Esophagus squamous epithelium (tissue), 5 donors: ENCODE results near the gene LRRC41. TPM values are rescaled to one million over a fixed set of nuclear protein-coding genes. Genes with fewer than 3 reads are reported as not detected.

Experiments used
- DNase-seq: peaks from one replicate; lab custom pipeline; 2025; lab: John Stamatoyannopoulos, UW
- H3K27ac ChIP-seq, 4 donors: fragments of 200-600 bp; sonication (generic); one replicate each; pipeline ENCODE4 v1.5.1; 2016 to 2019; ENCODE audit warnings: mild to moderate bottlenecking in 1 of 4
- H3K27me3 ChIP-seq, 4 donors: fragments of 200-600 bp; sonication (generic); 1 replicate in 3 of 4; 2 replicates in 1 of 4; pipeline versions ENCODE4 v1.5.1 to v1.6.0; 2017 to 2021; ENCODE audit warnings: antibody characterized with exemption in 1 of 4
- H3K36me3 ChIP-seq, 3 donors: fragments of 200-600 bp; sonication (generic); one replicate each; pipeline ENCODE4 v1.5.1; 2016 to 2019
- H3K4me1 ChIP-seq, 3 donors: fragments of 200-600 bp; sonication (generic); one replicate each; pipeline ENCODE4 v1.5.1; 2017 to 2019
- H3K4me3 ChIP-seq, 4 donors: fragments of 200-600 bp; sonication (generic); 1 replicate in 3 of 4; 2 replicates in 1 of 4; pipeline ENCODE4 v1.5.1; 2016 to 2019; ENCODE audit warnings: mild to moderate bottlenecking in 2 of 4, moderate library complexity in 1 of 4
- H3K9me3 ChIP-seq, 3 donors: fragments of 200-600 bp; sonication (generic); one replicate each; pipeline ENCODE4 v1.5.1; 2016 to 2019
- POLR2A ChIP-seq, 4 donors: fragments of 450-650 bp; IDR thresholded peaks; one replicate each; pipeline ENCODE4 v1.6.1; 2017; ENCODE audit warnings: antibody characterized with exemption in 4 of 4, mild to moderate bottlenecking in 4 of 4, moderate library complexity in 3 of 4
- whole genome bisulfite sequencing, 2 donors: methylation state at CpG; one replicate each; pipeline ENCODE4 v1.1.5; 2018; 5-methylcytosine and 5-hydroxymethylcytosine counted together
- intact Hi-C: fragments of 100-400 bp; cut with DNase I; formaldehyde crosslinking; loops from one replicate; pipeline ENCODE4 v1.15.0; 2022
- total RNA-seq, 4 donors: library from RNA; depleted of rRNA; stranded (reverse); fragments of >200 nt; gene quantifications; one replicate each; pipeline ENCODE4 v1.1.0, GENCODE V29; 2016
- TF ChIP-seq, protein P1 (sequence below), 6 experiments: fragments of 450-650 bp in 4 of 6; fragments of 200-600 bp in 2 of 6; sonication (generic) in 2 of 6; IDR thresholded peaks; one replicate each; pipeline ENCODE4 v1.5.1; 2016 to 2019; ENCODE audit warnings: antibody characterized with exemption in 6 of 6, mild to moderate bottlenecking in 4 of 6, moderate library complexity in 4 of 6
- donor health status: DM: yes; HTN: yes; CAD: no.

The LRRC41 gene
- total RNA-seq, 4 donors from 2014 or later = 44.1 to 66.4 (median 57.6) TPM

DNA sequence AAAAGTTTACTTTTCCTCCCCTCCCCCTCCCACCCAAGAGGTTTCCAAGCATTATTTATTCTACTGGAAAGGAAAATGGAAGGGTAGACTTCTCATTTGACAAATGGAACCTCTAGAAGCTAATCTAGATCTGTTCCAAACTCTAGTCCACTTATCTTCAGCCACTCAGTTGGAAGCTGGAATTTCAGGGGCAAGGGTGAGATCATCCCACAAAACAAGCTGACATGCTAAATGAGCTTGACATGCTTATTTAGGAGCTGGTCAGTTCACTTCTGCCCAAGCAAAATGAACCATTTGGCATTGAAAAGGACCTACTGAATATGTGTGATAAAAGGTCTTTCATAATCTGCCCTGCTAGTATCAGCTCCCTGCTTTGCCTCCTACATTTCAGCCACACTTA lies 5.0 kb downstream of the LRRC41 start:
- Histone ChIP-seq H3K4me3 (no peak overlapping the region), H3K9me3 (no peaks in the 10 kb centered on the region), H3K4me1 (peaks cover 4 to 32% (median 12%) of the 10 kb centered on the region in 3 donors), H3K27me3 (no peaks in the 10 kb centered on the region), H3K27ac (peak overlapping the region in 1 of 4 donors; percentile 7), H3K36me3 (peaks cover 8 to 49% (median 27%) of the 10 kb centered on the region in 3 donors)
- no peak for DNase-seq
- TF ChIP-seq, protein P1, sequence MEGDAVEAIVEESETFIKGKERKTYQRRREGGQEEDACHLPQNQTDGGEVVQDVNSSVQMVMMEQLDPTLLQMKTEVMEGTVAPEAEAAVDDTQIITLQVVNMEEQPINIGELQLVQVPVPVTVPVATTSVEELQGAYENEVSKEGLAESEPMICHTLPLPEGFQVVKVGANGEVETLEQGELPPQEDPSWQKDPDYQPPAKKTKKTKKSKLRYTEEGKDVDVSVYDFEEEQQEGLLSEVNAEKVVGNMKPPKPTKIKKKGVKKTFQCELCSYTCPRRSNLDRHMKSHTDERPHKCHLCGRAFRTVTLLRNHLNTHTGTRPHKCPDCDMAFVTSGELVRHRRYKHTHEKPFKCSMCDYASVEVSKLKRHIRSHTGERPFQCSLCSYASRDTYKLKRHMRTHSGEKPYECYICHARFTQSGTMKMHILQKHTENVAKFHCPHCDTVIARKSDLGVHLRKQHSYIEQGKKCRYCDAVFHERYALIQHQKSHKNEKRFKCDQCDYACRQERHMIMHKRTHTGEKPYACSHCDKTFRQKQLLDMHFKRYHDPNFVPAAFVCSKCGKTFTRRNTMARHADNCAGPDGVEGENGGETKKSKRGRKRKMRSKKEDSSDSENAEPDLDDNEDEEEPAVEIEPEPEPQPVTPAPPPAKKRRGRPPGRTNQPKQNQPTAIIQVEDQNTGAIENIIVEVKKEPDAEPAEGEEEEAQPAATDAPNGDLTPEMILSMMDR (IDR thresholded peaks at IDR 0.05) = no peak
- TF ChIP-seq POLR2A (IDR thresholded peaks at IDR 0.05) = no peak
- intact Hi-C loops = no loop called here

DNA sequence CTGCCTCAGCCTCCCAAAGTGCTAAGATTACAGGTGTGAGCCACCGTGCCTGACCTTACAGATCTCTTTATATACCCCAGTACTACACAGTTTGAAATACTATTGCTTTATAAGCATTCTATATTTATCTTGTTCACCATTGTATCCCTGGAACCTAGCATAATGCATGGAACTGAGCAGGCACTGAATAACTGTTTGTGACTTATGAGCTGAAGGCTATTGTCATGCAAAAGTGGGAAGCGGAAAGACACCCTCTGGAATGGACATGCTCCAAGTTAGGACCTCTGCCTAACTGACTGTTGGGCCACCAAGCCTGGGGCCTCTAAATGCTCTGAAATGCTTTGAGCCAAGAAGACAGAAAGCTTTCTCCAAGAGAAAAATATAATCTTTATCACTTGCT lies 8.1 kb downstream of the LRRC41 start:
- Histone ChIP-seq H3K36me3 (peaks cover 8 to 79% (median 27%) of the 10 kb centered on the region in 3 donors), H3K27me3 (no peaks in the 10 kb centered on the region), H3K4me1 (peaks cover 0 to 17% (median 0%) of the 10 kb centered on the region in 3 donors), H3K27ac (no peak overlapping the region), H3K9me3 (no peaks in the 10 kb centered on the region), H3K4me3 (no peak overlapping the region)
- TF ChIP-seq, protein P1 (IDR thresholded peaks at IDR 0.05) = no peak
- TF ChIP-seq POLR2A (IDR thresholded peaks at IDR 0.05) = no peak
- DNase-seq = no peak
- WGBS, 2 donors = 89 to 96% methylated on average over 2 of the region's 2 CpGs
- intact Hi-C loops = no loop called here

DNA sequence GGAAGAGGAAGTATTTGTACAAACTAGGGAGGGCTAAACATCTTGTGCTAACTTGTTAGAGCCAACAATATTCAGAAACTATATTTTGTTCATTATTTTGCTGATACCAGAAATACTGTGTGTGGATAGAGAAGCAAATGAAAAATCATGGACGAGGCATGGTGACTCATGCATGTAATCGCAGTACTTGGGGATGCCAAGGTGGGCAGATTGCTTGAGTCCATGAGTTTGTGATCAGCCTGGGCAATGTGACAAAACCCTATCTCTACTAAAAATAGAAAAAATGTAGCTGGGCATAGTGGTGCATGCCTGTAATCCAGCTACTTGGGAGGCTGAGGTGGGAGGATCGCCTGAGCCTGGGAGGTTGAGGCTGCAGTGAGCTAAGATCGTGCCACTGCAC lies 13.4 kb downstream of the LRRC41 start:
- intact Hi-C loops = no loop called here
- H3K27me3 ChIP-seq = no peaks in the 10 kb centered on the region
- WGBS, 2 donors = 83 to 92% methylated on average over 4 of the region's 4 CpGs
- no peak overlapping the region for H3K27ac ChIP-seq
- no peaks in the 10 kb centered on the region for H3K9me3 ChIP-seq
- TF ChIP-seq, protein P1 (IDR thresholded peaks at IDR 0.05) = no peak
- TF ChIP-seq POLR2A (IDR thresholded peaks at IDR 0.05) = no peak
- no peaks in the 10 kb centered on the region for H3K4me1 ChIP-seq
- no peak for DNase-seq
- H3K36me3 ChIP-seq = peaks cover 16 to 98% (median 22%) of the 10 kb centered on the region in 3 donors
- H3K4me3 ChIP-seq = no peak overlapping the region

DNA sequence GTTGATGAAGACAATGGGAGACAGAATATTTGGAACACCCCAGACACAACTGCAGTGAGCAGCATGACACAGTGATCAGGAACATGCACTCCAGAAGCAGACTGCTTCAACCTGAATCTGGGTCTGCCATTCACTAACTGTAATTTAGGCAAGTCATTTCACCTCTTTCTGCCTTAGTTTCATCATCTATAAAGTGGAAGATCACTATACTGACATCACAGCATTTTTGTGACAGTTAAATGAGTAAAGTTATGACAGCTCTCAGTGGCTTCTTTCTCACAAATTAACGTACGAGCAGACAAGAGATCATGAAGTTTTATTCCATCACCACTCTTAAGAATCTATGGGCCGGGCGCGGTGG lies 14.3 kb downstream of the LRRC41 start:
- intact Hi-C loops = no loop called here

DNA sequence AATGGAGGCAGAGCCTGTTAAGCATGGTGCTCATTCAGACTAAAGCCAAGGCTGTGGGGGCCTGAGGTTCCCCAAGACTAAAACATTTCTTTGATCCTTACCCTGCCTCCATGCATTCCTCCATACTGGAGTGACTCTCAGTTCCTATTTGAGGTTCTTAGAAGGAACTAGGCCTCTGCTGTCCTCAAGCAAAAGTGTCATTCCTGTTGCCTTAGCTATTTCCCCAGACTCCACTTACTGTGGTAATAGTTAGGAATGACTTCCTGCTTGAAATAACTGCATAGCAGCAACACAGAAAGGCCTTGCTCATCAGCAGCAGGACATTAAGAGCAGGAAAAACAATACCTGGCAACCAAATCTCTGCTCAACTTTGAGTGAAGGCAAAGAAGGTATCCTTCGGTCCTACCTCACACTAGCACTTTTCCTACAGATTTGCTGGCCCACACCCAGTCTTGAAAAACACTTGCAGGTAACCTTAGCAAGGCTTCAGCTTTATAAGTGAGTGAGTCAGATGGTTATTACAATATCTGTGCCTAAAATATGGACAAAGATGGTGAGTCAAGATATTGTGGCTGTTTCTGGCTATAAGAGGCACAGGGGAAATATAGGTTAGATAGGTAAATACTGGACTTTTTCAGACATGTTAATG lies 14.8 kb downstream of the LRRC41 start:
- TF ChIP-seq POLR2A (IDR thresholded peaks at IDR 0.05) = no peak
- TF ChIP-seq, protein P1 (IDR thresholded peaks at IDR 0.05) = no peak
- Histone ChIP-seq H3K9me3 (no peaks in the 10 kb centered on the region), H3K4me1 (no peaks in the 10 kb centered on the region), H3K4me3 (no peak overlapping the region), H3K27me3 (no peaks in the 10 kb centered on the region), H3K36me3 (peaks cover 13 to 98% (median 23%) of the 10 kb centered on the region in 3 donors), H3K27ac (peak overlapping the region in 1 of 4 donors; percentile 9)
- intact Hi-C loops = no loop called here
- WGBS, 2 donors = 60 to 73% methylated on average over 1 of the region's 1 CpG
- DNase-seq = no peak

More for the DNA sequence above, 14.3 kb downstream of the LRRC41 start:
- Histone ChIP-seq H3K27me3 (no peaks in the 10 kb centered on the region), H3K27ac (peak overlapping the region in 1 of 4 donors; percentile 9), H3K36me3 (peaks cover 15 to 98% (median 23%) of the 10 kb centered on the region in 3 donors), H3K9me3 (no peaks in the 10 kb centered on the region), H3K4me3 (no peak overlapping the region), H3K4me1 (no peaks in the 10 kb centered on the region)
- TF ChIP-seq POLR2A (IDR thresholded peaks at IDR 0.05) = no peak
- TF ChIP-seq, protein P1 (IDR thresholded peaks at IDR 0.05) = no peak
- no peak for DNase-seq
- 96 to 100% methylated on average over 4 to 5 of the region's 5 CpGs for WGBS, 2 donors
